HG03196 (cell line): ENCODE results near the gene RAMAC.
"Not testable (repeated sequence)": the region's sequence is repeated elsewhere in the genome, so short reads cannot be mapped to it uniquely, and the experiment has no call there.

Experiments used
- ATAC-seq: cut with Tn5 transposase; IDR thresholded peaks from one replicate; pipeline ENCODE4 v1.9.1; 2021; ENCODE audit not compliant: unreplicated experiment

The RAMAC gene

GRCh38 chr15:82985688-82986441 is at the start of gene RAMAC:
TSS of gene RAMAC (plus strand) at chr15:82986210. CDS start at chr15:82989019, 2,809 bp downstream.
- ATAC-seq, result peak; percentile 93

DNA sequence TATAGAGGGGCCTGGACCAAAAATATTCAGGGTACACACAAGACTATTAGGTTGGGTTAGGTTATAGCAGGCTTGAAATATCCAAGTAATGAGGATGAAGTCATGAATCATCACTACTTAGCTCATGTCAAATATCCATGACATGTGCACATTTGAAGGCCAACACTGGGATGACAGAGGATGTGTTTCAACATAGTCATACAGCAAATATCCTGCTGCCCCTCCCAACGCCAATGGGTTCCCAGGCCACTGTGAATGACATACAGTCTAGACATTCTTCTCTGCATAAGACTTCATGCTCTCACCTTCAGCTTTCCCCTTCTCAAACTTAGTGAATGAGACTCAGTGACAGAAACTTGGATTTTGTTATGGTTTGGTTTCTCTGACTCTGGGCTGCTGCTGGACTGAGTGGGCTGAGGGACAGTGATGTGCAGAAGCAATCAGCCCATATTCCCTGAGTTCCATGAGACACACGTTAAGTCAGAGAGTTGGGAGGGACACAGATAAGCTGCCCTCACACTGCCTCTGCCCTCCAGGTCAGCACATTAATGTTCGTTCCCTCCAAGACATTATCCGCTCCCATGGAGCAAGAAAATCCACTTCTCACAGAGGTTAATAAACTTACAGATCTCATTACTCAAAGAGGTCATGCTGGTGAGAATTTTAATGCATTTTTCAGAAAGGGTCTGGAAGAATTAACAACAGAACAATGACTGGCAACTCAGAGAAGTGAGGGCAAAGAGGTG is 48.9 kb upstream of the RAMAC start:
- no peak for ATAC-seq

DNA sequence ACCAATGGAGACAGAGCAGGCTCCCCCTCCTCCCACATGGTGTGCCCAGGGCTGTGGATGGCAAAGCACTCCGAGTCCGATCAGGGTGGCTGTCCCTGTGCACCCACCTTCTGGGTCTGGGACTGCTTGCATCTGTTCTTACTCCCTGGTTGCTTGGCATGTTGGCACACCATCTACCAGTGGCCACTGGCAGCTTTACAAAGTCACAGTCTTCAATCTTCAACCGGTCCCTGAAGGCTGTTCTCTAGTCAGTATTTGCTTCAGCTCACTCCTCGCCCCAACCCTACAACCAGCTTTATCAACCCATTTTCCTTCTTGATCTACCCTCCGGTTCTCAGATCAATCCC is 48.3 kb upstream of the RAMAC start:
- ATAC-seq, result no peak

DNA sequence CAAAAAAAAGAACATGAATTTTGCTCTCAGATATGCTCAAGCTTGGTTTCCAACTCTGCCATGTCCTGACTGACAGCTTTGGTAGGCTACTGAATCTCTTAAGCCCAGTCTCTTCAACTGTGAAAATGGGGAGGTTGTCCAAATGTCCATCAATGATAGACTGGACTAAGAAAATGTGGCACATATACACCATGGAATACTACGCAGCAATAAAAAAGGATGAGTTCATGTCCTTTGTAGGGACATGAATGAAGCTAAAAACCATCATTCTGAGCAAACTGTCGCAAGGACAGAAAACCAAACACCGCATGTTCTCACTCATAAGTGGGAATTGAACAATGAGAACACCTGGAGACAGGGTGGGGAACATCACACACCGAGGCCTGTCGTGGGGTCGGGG is 46.3 kb upstream of the RAMAC start:
- not testable (repeated sequence) for ATAC-seq

GRCh38 chr15:82942691-82943090 is 43.3 kb upstream of the RAMAC start:
- no peak for ATAC-seq

GRCh38 chr15:82943176-82943575 is 42.8 kb upstream of the RAMAC start:
- no peak for ATAC-seq

DNA sequence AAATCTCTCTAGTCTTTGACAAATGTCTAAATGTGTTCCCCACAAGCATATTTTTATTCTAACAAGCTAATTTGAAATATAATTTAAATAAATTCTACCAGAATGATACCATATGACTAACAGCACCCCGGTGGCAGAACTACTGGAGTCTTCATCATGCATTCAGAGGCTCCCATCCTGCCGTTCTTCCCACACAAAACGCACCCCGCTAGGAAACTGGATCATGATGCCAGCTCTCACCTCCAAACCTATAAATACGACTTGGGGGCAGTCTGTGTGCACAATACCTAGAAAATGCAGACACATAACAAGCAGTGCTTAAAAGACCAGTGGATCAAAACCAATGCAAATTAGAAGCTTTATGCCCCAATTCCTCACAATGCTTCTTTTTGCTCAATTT is 42.0 kb upstream of the RAMAC start:
- ATAC-seq, result no peak

DNA sequence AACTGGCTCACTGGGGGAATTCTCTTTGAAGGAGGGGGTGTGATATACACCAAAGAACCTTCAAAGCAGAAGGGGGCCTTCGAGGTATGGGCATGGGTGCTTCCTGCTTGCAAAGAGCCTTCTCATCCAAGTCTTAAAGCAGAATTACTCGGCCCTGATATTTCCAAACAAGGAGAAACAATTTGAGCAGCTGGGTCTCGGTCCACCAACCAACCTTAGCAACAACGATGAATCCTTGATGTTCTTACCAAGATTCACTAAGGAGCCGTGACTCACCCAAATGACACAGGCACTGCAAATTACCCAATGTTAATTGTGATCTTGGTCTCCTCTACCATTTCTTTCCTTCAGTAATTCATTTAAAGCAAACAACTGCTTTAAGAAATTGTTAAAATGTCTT is 41.2 kb upstream of the RAMAC start:
- ATAC-seq, result no peak

GRCh38 chr15:82945326-82945725 is 40.7 kb upstream of the RAMAC start:
- no peak for ATAC-seq

GRCh38 chr15:82946155-82946701 is 39.8 kb upstream of the RAMAC start:
- ATAC-seq, result no peak

DNA sequence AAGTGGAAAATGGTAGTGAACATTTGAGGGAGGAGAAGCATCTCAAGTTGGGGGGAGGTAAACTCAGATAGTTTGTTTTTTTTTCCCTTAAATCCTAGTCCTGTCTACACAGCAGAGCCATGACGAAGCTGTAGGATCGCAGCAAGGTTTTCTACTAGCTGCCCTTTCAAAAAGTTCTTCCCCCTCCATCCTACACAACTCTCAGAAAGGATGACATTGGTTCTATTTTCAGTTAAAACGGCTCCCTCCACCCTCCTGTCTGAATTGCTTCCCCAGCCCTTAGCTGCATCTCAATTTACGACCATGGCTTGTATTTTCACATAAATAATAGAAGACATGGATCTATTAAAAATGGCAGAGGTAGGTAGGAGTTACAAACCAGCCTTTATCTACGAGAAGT is 35.7 kb upstream of the RAMAC start:
- no peak for ATAC-seq

GRCh38 chr15:82950746-82951370 is 35.2 kb upstream of the RAMAC start:
- no peak for ATAC-seq

GRCh38 chr15:82951472-82952157 is 34.4 kb upstream of the RAMAC start:
- ATAC-seq, result no peak

GRCh38 chr15:82952158-82953081 is 33.6 kb upstream of the RAMAC start, which contains the start of gene HOMER2:
TSS of gene HOMER2 (minus strand) at chr15:82952720. CDS start at chr15:82952535, 185 bp downstream.
- no peak for ATAC-seq

GRCh38 chr15:82958638-82959037 is 27.4 kb upstream of the RAMAC start:
- ATAC-seq, result no peak

DNA sequence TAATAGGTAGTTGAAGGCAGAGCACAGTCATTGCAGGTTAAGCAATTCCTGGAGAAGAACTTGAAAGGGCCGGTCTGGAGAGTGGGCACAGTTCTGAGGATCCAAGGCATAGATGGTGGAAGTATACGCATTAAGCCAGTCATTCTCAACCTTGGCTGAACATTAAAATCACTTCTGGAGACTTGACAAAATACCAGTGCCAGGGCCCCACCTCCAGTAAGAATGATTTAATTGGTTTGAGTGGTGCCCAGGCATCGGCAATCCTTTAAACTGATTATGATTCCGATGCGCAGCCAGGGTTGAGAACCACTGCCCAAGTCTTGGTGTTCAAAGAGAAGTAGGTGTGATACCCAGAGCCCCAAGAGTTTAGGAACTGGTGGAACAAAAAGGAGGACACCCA is 26.6 kb upstream of the RAMAC start:
- no peak for ATAC-seq

GRCh38 chr15:82960766-82961165 is 25.2 kb upstream of the RAMAC start:
- ATAC-seq, result no peak

DNA sequence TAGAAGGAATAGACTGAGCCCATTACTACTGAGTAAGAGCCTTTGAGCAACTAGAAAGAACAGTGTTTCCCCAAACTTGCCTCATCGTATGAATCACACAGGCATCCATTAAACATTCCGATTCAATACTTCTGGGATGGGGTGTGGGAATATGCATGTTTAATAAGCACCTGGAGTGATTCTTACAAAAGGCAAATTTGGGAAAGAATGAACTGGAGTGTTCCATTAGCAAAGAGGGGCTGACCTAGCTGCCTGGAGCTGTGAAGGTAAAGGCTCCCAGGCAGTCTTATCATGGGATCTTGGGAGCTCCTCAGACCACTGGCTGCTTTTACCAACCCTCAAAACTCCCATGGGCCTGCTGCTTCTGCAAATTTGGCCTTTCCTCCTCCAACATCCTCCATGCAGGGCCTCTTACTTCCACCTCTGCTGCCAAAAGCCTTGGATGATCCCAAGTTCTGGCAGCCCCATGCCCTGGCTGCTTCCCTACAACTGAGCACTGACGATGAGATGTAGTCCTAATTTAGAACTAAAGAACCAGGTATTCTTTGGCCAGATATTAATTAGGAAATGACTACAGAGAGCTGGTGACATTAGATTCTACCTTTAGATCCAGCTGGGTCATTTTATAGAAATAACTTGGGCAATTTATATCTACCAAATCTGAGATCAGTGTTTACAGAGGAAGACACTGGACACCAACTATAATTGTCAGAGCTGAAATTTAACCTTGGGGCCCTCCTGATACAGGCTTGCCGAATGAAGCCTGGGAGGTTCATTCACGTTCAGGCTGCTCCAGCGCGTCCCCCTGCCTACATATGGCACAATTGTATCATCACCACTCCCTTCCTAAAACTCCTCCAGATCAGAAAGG is 22.3 kb upstream of the RAMAC start:
- no peak for ATAC-seq

DNA sequence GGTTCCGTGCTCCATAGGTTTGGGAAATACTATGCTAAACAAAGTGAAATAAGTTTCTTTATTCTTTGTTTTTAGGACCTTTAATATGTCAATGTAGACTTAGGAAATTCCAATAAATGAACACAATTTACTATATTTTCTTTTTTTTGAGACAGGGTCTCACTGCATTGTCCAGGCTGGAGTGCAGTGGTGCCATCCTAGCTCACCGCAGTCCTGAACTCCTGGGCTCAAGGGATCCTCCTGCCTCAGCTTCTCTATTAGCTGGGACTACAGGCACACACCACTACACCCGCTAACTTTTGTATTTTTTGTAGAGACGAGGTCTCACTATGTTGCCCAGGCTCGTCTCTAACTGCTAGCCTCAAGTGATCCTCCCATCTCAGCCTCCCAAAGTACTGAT is 21.1 kb upstream of the RAMAC start:
- no peak for ATAC-seq
